Chondrocyte (in vitro differentiated cells): Measurements from ENCODE around the gene UGT2B17. TPM values are rescaled to one million over a fixed set of nuclear protein-coding genes. Genes with fewer than 3 reads are reported as not detected.
"Not testable (repeated sequence)": the region's sequence is repeated elsewhere in the genome, so short reads cannot be mapped to it uniquely, and the experiment has no call there.

ENCODE experiments used
- DNase-seq: peaks from one replicate; pipeline ENCODE4 v3.0.0; 2021; ENCODE audit warnings: mixed read lengths, low spot score
- H3K27ac Mint-ChIP-seq: one replicate; pipeline ENCODE4 v1.8.0; 2021; ENCODE audit warnings: mild to moderate bottlenecking, moderate library complexity, mixed read lengths; ENCODE audit not compliant: unreplicated experiment
- H3K27me3 Mint-ChIP-seq: 2 replicates; pipeline ENCODE4 v1.8.0; 2021; ENCODE audit warnings: low read depth, mixed read lengths
- H3K36me3 Mint-ChIP-seq: 2 replicates; pipeline ENCODE4 v1.8.0; 2021; ENCODE audit warnings: low read depth, mixed read lengths
- H3K4me1 Mint-ChIP-seq: 2 replicates; pipeline ENCODE4 v1.8.0; 2021; ENCODE audit warnings: low read depth, mild to moderate bottlenecking, mixed read lengths
- H3K4me3 Mint-ChIP-seq: one replicate; pipeline ENCODE4 v1.8.0; 2021; ENCODE audit warnings: mild to moderate bottlenecking, moderate library complexity, mixed read lengths; ENCODE audit not compliant: unreplicated experiment
- H3K9me3 Mint-ChIP-seq: 2 replicates; pipeline ENCODE4 v1.8.0; 2021; ENCODE audit warnings: low read depth, mixed read lengths
- CTCF ChIP-seq: fragments of 200-600 bp; sonication (generic); IDR thresholded peaks from 2 replicates; pipeline ENCODE4 v1.5.0; 2021; ENCODE audit warnings: antibody characterized with exemption, mild to moderate bottlenecking, moderate library complexity
- total RNA-seq: library from RNA; stranded (reverse); gene quantifications from 3 replicates; pipeline ENCODE4 v1.2.1, GENCODE V29; 2021

The UGT2B17 gene
- total RNA-seq, 1 donor from 2014 or later: not detected

GRCh38 chr4:68520985-68521384, 55.1 kb downstream of the UGT2B17 start:
- TF ChIP-seq CTCF: no peak
- no peaks in the 10 kb centered on the region for H3K27me3 Mint-ChIP-seq
- no peak for DNase-seq
- H3K9me3 Mint-ChIP-seq: no peaks in the 10 kb centered on the region
- no peaks in the 10 kb centered on the region for H3K4me1 Mint-ChIP-seq
- H3K36me3 Mint-ChIP-seq: no peaks in the 10 kb centered on the region
- H3K4me3 Mint-ChIP-seq: no peak overlapping the region
- H3K27ac Mint-ChIP-seq: no peak overlapping the region

DNA sequence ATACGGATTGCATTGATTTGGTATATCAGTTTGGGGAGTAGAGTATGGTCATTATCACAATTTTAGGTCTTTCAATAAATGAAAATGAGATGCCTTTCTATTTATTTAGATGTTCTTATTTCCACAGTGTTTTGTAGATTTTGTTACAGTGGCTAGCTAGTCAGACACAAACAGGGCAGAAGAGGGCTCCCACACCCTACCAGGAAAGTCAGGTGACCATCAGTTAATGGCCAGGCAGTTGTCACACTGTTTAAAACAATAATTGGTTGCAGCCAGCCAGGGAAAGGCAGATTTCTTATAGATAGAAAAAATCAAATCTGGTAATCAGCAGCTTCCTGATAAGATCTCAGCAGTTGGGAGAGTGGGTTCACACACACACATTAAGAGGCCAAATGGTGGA, 57.2 kb downstream of the UGT2B17 start:
- no peaks in the 10 kb centered on the region for H3K4me1 Mint-ChIP-seq
- H3K4me3 Mint-ChIP-seq: no peak overlapping the region
- H3K9me3 Mint-ChIP-seq: no peaks in the 10 kb centered on the region
- H3K27ac Mint-ChIP-seq: no peak overlapping the region
- no peaks in the 10 kb centered on the region for H3K27me3 Mint-ChIP-seq
- DNase-seq: no peak
- TF ChIP-seq CTCF: no peak
- H3K36me3 Mint-ChIP-seq: no peaks in the 10 kb centered on the region

DNA sequence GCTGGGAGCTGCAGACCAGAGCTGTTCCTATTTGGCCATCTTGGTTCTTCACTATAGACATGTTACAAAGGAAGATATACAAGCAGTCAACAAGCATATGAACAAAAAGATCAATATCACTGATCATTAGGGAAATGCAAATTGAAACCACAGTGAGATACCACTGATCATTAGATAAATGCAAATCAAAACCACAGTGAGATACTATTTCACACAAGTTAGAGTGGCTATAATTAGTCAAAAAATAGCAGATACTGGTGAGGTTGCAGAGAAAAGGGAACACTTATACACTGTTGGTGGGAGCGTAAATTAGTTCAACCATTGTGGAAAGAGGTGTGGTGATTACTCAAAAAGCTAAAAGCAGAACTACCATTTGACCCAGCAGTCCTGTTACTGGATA, 70.7 kb downstream of the UGT2B17 start:
- not testable (repeated sequence) for H3K36me3 Mint-ChIP-seq, H3K4me1 Mint-ChIP-seq, H3K27me3 Mint-ChIP-seq, H3K9me3 Mint-ChIP-seq, H3K27ac Mint-ChIP-seq, H3K4me3 Mint-ChIP-seq, DNase-seq

GRCh38 chr4:68504836-68505235, 71.3 kb downstream of the UGT2B17 start:
- not testable (repeated sequence) for DNase-seq, H3K9me3 Mint-ChIP-seq, H3K4me3 Mint-ChIP-seq, H3K36me3 Mint-ChIP-seq, H3K27me3 Mint-ChIP-seq, H3K4me1 Mint-ChIP-seq, H3K27ac Mint-ChIP-seq

DNA sequence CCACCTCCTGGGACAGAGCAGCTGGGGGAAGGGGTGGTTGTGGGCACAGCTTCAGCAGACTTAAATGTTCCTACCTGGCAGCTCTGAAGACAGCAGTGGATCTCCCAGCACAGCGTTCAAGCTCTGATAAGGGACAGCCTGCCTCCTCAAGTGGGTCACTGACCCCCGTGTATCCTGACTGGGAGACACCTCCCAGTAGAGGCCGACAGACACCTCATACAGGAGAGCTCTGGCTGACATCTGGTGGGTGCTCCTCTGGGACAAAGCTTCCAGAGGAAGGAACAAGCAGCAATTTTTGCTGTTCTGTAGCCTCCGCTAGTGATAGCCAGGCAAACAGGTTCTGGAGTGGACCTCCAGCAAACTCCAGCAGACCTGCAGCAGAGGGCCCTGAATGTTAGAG, 72.7 kb downstream of the UGT2B17 start:
- H3K36me3 Mint-ChIP-seq, H3K4me1 Mint-ChIP-seq, H3K4me3 Mint-ChIP-seq, H3K27ac Mint-ChIP-seq, H3K27me3 Mint-ChIP-seq, H3K9me3 Mint-ChIP-seq, DNase-seq: not testable (repeated sequence)

DNA sequence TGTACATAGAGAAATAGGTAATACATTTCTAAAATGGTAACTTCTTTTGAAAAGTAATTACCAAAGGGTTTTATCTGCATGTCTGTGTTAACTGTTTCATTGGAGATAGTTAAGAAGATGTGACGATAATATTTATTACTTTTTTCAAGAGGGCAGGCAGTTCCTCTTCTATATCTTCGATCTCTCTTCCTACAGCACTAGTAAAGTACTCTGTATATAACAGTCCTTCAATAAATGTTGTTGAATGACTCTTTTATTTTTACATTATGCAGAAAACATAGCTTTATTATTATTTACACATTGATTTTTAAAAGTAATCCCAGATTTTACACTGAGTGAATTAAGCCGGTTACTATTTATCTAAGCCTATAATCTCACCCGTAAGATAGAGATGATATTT, 77.1 kb downstream of the UGT2B17 start:
- H3K27me3 Mint-ChIP-seq: peaks cover 6% of the 10 kb centered on the region
- DNase-seq: no peak
- H3K9me3 Mint-ChIP-seq: no peaks in the 10 kb centered on the region
- no peak for TF ChIP-seq CTCF
- H3K27ac Mint-ChIP-seq: no peak overlapping the region
- H3K4me1 Mint-ChIP-seq: peaks cover 5% of the 10 kb centered on the region
- H3K4me3 Mint-ChIP-seq: no peak overlapping the region
- no peaks in the 10 kb centered on the region for H3K36me3 Mint-ChIP-seq

DNA sequence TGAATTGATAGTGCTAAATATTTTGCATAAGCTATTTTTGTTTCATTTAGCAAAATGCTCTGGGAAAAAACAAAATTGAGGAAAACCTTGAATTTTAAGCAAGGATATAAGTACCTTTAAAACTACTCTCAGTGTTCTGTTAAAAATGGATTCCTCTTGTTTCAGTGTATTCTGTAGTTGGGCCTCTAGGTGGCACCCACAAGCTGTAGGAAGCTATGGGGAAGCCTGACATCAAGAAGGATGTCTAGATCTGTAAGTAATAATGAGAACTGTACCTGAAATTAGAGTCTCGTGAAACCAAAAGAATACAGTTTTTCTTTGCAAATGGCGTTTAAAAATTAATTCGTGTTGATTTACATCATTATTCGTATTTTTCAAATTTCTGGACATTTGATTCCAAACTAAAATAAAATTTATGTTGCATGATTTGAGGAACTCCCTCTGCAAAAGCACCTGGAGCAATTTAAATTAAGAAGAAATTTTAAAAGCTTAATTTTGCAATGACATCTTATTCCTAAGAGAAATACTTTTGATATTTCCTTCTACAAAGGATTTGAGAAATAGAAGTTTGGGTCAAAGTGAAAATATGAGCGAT, 77.6 kb downstream of the UGT2B17 start:
- no peak overlapping the region for H3K4me3 Mint-ChIP-seq
- peaks cover 5% of the 10 kb centered on the region for H3K4me1 Mint-ChIP-seq
- peaks cover 9% of the 10 kb centered on the region for H3K27me3 Mint-ChIP-seq
- no peak for DNase-seq
- H3K9me3 Mint-ChIP-seq: no peaks in the 10 kb centered on the region
- peak; percentile 90 for TF ChIP-seq CTCF
- H3K27ac Mint-ChIP-seq: no peak overlapping the region
- H3K36me3 Mint-ChIP-seq: no peaks in the 10 kb centered on the region
